CD1c-positive myeloid dendritic cell (primary cell): Measurements from ENCODE around the gene GNRH2.
"Not testable (repeated sequence)": the region's sequence is repeated elsewhere in the genome, so short reads cannot be mapped to it uniquely, and the experiment has no call there.

Experiments used
- DNase-seq: peaks from one replicate; pipeline ENCODE4 v3.0.0-alpha.2; 2016; ENCODE audit errors: extremely low spot score

GNRH2 gene

DNA sequence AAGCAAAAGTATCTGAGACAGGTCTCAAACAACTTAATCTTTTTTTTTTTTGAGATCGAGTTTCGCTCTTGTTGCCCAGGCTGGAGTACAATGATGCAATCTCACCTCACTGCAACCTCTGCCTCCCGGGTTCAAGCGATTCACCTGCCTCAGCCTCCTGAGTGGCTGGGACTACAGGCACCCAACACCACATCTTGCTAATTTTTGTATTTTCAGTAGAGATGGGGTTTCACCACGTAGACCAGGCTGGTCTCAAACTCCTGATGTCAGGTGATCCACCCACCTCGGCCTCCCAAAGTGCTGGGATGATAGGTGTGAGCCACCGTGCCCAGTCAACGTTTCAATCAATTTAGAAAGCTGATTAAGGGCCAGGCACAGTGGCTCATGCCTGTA is 29.8 kb downstream of the GNRH2 start:
- DNase-seq, result not testable (repeated sequence)

DNA sequence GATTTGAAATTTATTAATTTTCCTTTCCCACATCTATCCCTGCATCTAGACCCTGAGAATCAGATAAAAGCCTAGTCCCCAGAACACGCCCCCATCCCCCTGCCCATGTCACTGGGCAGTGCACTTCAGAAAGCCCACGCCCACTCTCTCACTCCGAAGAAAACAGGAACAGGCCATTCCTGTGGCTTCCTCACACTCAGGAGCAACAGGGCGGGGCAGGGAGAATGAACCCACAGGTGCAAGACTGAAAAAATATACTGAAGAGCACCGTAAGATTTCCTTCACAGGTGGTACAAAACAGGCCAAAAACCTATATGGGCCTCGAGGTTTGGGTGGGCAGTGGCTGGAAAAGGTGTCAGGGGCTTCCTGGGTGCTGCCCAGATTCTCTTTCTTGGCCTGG is 31.4 kb downstream of the GNRH2 start:
- peak; percentile 62 for DNase-seq

DNA sequence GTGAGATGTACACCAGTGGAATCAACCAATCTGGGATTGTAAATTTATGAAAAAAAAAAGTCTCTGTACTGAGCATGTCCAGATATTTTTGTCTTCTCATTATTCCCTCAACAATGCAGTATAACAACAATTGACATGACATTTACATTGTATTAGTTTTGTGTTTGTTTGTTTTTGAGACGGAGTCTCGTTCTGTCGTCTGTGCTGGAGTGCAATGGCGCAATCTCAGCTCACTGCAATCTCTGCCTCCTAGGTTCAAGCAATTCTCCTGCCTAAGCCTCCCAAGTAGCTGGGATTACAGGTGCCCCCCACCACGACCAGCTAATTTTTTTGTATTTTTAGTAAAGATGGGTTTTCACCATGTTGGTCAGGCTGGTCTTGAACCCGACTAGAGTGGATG is 31.9 kb downstream of the GNRH2 start:
- not testable (repeated sequence) for DNase-seq

DNA sequence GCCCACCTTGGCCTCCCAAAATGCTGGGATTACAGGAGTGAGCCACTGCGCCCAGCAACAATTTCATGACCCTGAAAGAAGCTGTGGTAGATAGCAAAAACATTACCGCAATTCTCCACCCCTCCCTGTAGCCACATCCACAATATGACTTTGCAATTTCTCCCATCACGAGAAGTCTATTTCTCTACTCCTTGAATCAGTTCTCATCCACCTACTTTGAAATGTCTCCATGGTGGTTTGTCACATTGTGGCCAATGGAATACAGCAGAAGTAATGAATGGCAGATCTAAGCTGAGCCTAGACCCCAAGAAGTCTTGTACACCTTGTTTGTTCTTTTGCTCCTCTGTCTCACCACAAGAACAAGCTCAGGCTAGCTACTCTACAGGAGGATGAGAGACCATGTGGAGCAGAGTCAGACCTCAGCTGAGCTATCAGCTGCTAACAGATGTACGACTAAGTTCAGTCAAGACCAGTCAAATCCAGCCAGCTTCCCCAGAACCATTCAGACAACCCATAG is 34.3 kb downstream of the GNRH2 start:
- peak; percentile 24 for DNase-seq

DNA sequence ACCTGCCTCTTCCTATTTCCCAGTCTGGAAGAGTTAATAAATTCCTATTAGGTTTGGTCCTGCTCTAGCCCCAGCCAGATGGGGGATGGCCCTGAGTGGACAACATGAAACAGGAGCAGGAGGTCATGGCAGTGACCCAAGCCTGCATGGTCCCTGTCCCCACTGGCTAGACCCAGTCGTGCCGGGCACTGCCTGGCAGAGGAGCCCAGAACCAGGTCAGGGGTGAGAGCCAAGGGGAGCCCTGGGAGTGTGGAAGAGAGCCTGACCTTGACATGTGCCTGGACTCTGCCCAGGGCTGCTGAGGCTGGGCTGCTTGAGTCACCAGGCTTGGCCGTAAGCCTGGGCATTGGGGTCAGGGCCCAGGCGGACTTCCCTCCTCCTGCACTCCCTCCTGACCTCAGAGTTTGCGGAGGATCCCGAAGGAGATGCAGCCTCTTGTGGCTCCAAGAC is 37.5 kb downstream of the GNRH2 start:
- DNase-seq, result no peak

DNA sequence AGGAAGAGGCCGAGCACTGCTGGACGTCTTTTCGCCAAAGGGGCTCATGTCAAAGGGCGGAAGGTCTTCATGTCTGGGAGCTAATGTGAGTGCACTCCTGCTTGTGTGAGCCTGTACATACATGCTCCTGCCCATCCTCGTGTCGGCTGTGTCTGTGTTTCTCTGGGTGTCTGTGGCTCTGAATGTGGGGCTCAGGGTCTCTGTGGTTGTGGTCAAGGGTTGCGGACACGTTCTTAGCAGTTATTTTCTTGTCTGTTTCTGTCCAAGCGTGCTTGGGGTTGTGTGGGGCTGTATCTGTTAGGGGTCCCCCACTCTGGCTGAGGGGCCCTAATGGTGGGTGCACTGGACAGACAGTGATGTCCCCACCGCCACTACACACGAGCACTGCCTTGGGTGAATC is 38.2 kb downstream of the GNRH2 start:
- no peak for DNase-seq

DNA sequence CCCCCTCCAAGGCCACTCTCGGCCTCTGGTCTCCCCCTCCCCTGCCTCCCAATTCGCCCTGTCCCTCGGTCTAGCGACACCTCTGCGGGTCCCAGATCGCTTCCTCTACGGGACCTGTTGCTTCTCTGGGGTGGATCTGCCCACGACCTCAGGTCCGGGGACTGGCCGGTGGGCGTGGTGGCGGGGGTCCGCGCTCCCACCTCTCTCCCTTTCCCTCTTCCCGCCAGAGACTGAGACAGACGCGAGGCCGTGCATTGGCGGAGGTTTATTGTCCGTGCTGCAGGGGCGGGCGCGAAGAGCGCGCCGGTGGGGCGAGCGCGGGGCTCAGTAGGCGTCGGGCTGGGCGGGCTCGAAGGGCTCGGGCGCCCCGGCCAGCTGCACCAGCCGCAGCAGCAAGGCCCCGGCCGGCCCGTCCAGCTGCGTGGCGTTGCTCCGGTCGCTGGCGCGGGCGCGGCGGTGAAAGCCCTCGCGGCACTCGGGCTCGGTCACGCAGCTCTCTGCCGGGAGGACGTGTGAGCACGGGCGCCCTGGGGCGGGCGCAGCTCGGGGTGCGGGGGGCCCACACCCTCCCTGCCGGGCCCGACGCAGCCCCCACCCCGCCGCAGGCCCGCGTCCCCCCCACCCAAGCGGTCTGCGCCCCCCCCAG is 39.0 kb downstream of the GNRH2 start:
- DNase-seq, result no peak

DNA sequence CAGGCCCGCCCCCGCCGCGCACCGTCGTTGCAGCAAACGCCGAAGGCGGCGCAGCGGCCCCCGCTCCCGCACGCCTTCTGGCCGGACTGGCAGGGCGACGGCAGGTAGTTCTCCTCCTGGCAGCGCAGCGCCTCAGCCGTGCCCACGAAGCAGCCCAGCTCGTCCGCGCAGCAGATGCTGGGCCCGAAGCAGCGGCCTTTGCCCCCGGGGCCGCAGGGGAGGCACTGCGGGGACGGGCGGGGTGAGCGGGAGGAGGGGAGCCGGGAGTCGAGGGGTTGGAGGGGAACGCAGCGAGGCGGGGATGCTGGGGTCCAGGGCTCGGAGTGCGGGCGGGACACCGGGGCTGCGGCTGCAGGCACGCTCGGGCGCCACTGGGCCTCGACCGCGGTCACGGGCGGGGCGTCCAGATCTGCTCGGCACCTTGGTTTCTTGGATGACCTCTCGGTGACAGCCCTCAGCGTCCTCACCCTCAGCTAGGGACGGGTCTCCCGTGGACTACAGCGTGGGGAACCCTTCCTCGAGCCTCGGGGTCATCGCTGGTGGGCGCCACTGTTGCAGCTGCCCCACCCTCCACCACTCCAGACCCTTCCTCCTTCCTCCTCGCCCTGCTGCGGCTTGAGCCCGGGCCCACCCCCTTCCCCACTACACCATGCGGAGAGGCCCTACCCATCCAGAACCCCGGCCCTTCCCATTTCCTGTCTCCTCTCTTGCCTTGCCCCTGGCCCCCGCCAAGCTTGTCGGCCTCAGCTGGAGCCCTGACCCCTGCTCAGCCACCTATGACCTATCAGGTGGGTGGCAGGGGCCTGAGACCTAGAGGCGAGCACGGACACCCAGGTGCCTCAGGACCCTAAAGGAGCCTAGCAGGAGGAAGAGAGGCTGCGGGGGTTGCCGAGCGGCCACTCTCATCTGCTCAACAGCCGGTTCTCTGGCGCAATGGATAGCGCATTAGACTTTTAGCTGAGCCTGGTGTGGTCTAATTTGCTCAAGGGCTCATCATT is 39.8 kb downstream of the GNRH2 start:
- DNase-seq, result no peak

DNA sequence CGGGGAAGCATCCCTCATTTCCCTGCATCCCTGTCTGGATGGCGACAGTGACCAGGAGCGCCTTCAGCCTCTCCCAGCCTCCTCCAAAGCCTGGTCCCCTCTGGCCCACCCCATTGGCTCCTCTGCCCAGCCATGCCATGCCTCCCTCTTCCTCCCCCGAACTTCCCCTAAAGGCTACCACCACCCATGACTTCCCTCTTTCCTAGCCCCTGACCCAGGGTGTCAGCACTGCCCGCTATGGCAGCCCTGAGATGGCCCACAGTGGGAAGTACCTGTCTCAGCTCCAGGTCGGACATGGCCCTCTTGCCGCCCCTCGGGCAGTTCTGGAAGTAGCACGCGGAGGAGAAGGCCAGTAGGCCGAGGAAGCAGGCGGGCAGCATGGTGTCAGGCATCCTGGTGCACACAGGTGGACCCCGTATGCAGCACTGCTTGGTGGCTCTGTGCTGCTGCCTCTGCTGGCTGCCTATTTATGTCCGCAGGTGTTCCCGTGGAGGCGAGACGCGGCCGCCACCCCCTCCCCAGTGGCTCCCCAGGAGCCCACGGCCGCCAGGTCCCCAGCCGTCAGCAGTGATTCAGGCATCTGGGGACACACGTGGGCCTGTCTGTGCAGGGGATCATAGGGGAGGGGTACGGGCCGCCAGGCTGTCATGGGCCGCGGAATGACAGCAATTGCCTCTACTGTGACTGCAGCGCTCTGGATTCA is 41.0 kb downstream of the GNRH2 start, which contains the start of gene AVP:
AVP (minus strand) TSS at position 442 of the 703 bp plus-strand sequence; CDS start at position 392, 50 bp downstream.
- peak; percentile 20 for DNase-seq

DNA sequence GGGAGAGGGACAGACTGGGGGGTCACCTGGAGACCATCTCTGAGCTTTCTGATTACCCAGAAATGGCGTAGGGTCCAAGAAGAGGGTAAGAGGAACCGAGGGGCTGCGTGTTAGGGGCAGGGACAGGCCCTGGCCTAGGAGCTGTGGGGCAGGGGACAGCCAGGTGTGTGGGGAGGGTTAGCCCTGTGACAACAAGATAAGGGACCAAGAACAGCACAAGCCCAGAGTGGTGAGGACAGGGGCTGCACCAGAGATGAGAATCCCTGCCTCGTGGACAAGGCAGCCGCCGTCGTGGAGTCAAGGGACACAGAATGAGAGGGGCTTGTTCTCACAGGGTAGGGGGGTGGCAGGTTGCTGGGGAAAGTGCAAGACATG is 41.6 kb downstream of the GNRH2 start:
- DNase-seq, result no peak

DNA sequence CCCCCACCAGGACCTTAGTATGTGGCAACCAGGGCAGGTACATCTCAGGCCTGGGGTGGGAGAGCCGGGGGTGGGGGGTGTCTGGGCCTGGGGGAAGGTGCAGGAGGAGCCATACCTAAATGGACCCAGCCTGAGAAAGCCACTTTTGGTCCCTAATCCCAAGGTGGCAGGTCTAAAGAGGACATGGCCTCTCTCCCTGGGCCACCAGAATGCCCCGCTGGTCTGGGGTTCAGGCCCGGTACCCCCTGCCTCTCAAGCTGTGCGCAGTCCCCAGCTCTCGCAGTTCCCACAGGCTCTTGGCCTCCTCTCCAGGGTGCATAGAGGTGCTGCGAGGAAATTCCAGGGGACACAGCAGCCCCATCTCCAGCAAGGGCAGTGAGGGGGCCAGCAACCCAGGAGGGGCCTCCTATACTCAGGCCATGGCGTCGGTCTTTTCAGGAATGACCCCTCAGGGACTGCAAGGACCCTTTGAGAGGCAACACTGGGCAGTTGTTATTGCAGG is 42.2 kb downstream of the GNRH2 start:
- no peak for DNase-seq

DNA sequence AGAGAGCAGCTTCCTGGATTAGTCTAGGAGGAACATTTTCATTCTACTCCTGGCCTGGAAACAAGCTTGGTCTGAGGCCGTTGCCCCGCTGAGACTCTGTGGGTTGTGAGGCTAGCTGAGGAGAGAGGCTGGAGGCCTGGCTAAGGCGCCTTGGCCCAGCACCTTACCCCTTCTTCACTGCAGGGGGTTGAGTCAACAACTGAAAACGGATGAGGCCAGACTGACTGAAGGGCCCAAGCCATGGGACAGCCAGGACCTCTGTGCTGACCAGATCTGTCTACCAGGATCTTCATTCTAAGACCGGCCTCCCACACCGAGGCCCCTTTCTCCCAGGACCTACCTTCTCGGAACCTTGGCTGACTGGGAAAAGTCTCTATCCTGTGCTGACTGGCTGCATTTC is 44.6 kb downstream of the GNRH2 start:
- no peak for DNase-seq

DNA sequence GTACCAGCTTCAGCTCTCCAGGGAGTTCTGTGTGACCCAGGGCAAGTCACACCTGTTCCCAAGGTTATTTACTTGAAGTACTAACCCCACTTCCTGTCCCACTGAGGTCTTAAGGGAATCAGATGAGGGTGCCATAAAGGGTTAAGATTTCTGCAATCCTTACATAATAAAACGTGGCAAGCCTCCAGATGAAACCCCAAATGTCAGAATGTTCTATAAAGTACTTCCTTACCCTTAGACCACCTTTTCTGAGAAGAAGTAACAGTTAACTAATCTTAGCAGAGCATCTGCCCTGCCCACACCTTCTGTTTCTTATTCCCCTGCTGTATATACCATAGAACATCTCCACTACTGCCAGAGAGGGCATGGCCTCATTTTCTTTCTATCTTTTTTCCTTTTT is 47.1 kb downstream of the GNRH2 start:
- DNase-seq, result no peak

DNA sequence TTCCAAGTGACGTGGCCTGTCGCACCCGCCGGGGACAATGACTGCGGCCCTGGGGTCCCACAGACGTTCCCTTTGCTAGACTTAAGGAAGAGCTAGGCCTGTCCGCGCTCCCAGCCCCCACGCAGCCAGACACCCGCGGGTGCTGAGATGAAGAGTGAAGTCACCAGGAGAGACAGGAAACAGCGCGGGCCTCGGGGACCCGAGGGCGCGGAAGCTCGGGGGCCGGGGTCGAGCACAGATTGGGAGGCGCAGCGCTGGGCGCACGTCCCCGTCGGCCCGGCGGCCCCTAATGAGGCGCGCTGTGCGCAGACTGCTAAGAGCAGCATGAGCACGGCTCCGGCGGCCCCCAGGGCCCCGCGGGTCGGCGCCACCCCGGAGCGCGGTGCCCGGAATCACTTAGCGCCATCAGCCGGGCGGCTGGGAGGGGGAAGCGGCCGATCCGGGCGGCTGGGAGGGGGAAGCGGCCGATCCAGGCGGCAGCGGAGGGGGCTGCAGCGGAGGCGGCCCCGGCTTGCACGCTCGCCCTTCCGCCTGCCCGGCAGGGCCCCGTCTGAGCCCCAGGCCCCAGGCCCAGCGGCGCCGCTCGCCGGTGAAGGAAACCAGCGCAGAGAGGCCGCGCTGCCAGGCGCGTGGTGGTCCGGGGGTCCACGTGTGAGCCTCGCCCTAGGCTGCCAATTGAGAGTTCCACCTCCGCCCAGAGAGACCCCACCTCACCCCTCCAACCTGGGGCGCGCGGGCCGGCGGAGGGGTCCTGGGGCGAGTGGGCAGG is 49.4 kb downstream of the GNRH2 start:
- no peak for DNase-seq

DNA sequence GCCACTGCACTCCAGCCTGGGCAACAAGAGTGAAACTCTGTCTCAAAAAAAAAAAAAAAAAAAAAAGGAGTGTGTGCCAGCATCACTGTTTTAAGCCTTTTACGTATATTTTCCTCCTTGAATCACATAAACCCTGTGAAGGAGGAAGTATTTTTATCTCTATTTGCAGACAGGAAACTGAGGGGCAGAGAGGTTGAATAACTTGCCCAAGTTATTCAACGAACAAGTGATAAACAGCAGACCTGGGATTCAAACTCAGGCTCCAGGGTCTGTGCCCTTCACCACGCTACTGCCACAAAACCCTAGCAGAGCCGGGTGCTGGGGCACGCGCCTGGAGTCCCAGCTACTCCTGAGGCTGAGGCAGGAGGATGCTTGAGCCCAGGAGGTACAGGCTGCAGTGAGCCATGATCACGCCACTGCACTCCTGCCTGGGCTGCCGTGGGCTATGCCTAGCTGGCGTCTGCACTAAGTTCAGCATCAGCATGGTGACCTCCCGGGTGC is 50.5 kb downstream of the GNRH2 start:
- no peak for DNase-seq

DNA sequence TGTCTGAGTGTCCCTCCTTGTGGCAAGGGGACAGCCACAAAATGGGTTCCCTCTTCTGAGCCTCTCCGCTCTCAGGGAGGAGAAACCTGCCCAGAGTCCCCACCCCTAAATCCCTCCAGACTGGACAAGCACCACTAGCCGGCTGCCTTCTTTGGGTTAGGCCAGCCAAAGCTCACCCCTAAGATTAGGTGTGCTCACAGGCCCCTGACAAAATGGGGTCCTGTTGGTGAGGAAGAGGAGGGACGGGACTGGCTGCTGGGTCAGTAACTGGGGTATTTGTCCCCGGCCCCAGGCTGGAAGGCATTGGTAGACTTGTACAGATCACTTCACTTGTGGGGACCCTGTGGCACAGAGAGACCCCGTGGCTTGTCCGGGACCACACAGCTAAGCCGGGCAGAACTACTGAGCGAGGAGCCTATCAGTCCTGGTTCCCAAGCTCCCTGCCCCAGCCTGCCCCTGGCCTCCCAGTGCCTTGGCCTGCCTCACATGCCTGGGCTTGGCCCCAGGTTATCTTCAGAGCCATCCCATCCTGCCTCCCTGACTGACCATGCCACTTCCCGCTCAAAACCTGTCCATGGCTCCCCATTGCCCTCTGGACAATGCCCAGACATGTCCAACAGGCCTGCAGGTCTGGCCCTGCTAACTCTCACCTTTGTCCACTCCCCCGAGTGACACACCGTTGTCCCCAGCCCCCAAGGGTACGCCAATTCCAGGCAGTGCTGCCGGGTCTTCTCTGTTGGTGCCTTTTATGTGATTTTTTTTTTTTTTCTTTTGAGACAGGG is 51.6 kb downstream of the GNRH2 start:
- no peak for DNase-seq
